ENCODE data around the gene UNC5CL. TPM values are rescaled to one million over a fixed set of nuclear protein-coding genes. Genes with fewer than 3 reads are reported as not detected.

UNC5CL gene
- total RNA-seq, 1 experiment from 2014 or later, result 0.81 TPM

DNA sequence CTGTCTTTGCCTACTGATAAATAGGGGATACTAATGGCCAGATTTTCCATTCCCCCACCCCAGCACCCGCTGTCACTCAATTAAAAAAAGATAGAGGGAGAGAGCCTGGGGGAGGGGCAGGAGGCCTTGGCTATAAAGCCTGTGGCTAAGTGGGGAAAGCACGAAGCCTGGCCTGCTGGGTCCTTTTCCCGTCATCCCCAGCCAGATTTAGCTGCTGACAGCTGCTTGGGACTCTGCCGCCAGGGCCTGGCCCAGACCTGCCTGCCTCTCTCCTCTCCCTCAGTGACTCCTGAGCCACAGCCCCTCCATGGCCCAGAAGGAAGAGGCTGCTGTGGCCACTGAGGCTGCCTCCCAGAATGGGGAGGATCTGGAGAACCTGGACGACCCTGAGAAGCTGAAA is 14.0 kb upstream of the UNC5CL start, which contains the start of gene APOBEC2:
Gene APOBEC2 (plus strand): TSS at position 162 of the 400 bp plus-strand sequence. CDS start 146 bp downstream, at position 308.
- Histone ChIP-seq H3K56ac (ENCODE audit: insufficient read length, low read depth, low read length) (no peak within 1 kb of the TSS), H3K27me3 (ENCODE audit: insufficient read depth, low read length) (no peaks in the 10 kb centered on the region), H2AK5ac (ENCODE audit: insufficient read length, low read length) (no peak within 1 kb of the TSS), H3K23ac (ENCODE audit: insufficient read length, low read depth, low read length) (no peak within 1 kb of the TSS), H3K23me2 (ENCODE audit: insufficient read length, low read depth, low read length, poor library complexity, severe bottlenecking) (no peaks in the 10 kb centered on the region), H2BK120ac (ENCODE audit: low read depth, low read length, poor library complexity, severe bottlenecking) (no peak within 1 kb of the TSS), H3K9ac (ENCODE audit: extremely low read depth, insufficient read length, low read length) (no peak within 1 kb of the TSS), H2BK12ac (ENCODE audit: insufficient read length, low read depth, low read length) (no peak within 1 kb of the TSS), H3K4ac (ENCODE audit: low read depth, low read length) (no peak within 1 kb of the TSS), H3K4me1 (ENCODE audit: insufficient read depth, low read length) (peaks cover 7% of the 10 kb centered on the region; the same call in 1 of the 2 replicates), H3T11ph (ENCODE audit: low read length) (no peak within 1 kb of the TSS), H4K5ac (ENCODE audit: insufficient read length, low read depth, low read length) (no peak within 1 kb of the TSS), H4K20me1 (ENCODE audit: control insufficient read depth, insufficient read depth, insufficient read length) (no peaks in the 10 kb centered on the region), H4K8ac (replicated peaks; ENCODE audit: insufficient read length, low read depth, low read length) (no peak within 1 kb of the TSS), H3K4me2 (ENCODE audit: insufficient read depth, insufficient read length, low read length) (no peak within 1 kb of the TSS), H2BK20ac (ENCODE audit: low read depth, low read length, poor library complexity, severe bottlenecking) (no peak within 1 kb of the TSS), H3K27ac (ENCODE audit: insufficient read length, low read depth, low read length) (no peak within 1 kb of the TSS), H3K79me2 (ENCODE audit: insufficient read depth, low read length) (no peaks in the 10 kb centered on the region), H2AFZ (ENCODE audit: low read length) (no peak within 1 kb of the TSS), H4K91ac (ENCODE audit: insufficient read length, low read depth, low read length) (no peak within 1 kb of the TSS), H2BK15ac (ENCODE audit: low read depth, low read length) (no peak within 1 kb of the TSS), H2BK5ac (ENCODE audit: insufficient read length, low read length) (no peak within 1 kb of the TSS), H3K9me3 (ENCODE audit: control insufficient read depth, low read depth, low read length) (no peaks in the 10 kb centered on the region), H3K14ac (ENCODE audit: insufficient read depth, low read length) (no peak within 1 kb of the TSS), H3K79me1 (ENCODE audit: insufficient read depth, low read depth, low read length, poor library complexity, severe bottlenecking) (no peaks in the 10 kb centered on the region), H3K18ac (ENCODE audit: insufficient read length, low read depth, low read length) (no peak within 1 kb of the TSS)
- TF ChIP-seq, protein P1, sequence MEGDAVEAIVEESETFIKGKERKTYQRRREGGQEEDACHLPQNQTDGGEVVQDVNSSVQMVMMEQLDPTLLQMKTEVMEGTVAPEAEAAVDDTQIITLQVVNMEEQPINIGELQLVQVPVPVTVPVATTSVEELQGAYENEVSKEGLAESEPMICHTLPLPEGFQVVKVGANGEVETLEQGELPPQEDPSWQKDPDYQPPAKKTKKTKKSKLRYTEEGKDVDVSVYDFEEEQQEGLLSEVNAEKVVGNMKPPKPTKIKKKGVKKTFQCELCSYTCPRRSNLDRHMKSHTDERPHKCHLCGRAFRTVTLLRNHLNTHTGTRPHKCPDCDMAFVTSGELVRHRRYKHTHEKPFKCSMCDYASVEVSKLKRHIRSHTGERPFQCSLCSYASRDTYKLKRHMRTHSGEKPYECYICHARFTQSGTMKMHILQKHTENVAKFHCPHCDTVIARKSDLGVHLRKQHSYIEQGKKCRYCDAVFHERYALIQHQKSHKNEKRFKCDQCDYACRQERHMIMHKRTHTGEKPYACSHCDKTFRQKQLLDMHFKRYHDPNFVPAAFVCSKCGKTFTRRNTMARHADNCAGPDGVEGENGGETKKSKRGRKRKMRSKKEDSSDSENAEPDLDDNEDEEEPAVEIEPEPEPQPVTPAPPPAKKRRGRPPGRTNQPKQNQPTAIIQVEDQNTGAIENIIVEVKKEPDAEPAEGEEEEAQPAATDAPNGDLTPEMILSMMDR (conservative IDR thresholded peaks at IDR 0.05), result no peak
- no peak within 1 kb of the TSS for H3K4me3 Mint-ChIP-seq
- H3K27me3 Mint-ChIP-seq (ENCODE audit: low read depth), result no peaks in the 10 kb centered on the region
- H3K36me3 Mint-ChIP-seq (ENCODE audit: insufficient read depth in 1 of 3, low read depth in 3 of 3), result peaks cover 0 to 2% (median 0%) of the 10 kb centered on the region in 3 experiments; a peak in 1 of 7 replicates
- no CpG with 5 or more reads among the region's 5 CpGs for WGBS (ENCODE audit: extremely low coverage, insufficient read length, low lambda C conversion rate)
- H3K4me1 Mint-ChIP-seq, result peaks cover 14 to 21% of the 10 kb centered on the region in 2 experiments
- DNase-seq, result no peak
- H3K9me3 Mint-ChIP-seq, result no peaks in the 10 kb centered on the region
- peak within 1 kb of the TSS in 1 of 3 experiments; percentile 60; a peak in 2 of 7 replicates for H3K27ac Mint-ChIP-seq
